HEK293 (cell line): ENCODE data around the gene SAP30.

Experiments
- CTCF ChIA-PET: fragments of 350-600 bp; formaldehyde crosslinking; extraction: SDS; loops from one replicate; lab custom pipeline; 2021; ENCODE audit warnings: antibody characterized with exemption; lab: Yijun Ruan, JAX
- POLR2A ChIA-PET: fragments of 300-600 bp; formaldehyde crosslinking; extraction: SDS; loops from one replicate; lab custom pipeline; 2020; ENCODE audit warnings: antibody characterized with exemption, inconsistent platforms; lab: Yijun Ruan, JAX
- H3K27ac ChIP-seq: fragments of 200-500 bp; sonication (Bioruptor generic); 2 replicates; pipeline ENCODE4 v1.5.1; 2014; ENCODE audit warnings: low read depth, low read length, control low read depth, inconsistent platforms; ENCODE audit errors: extremely low read depth
- H3K36me3 ChIP-seq, 2 experiments: fragments of 200-500 bp in 1 of 2; sonication (Bioruptor generic) in 1 of 2; 1 replicate in 1 of 2; 2 replicates in 1 of 2; pipeline ENCODE4 v1.5.1; 2014 to 2017; ENCODE audit warnings: inconsistent platforms in 2 of 2, low read length in 2 of 2; ENCODE audit not compliant: control insufficient read depth in 2 of 2, insufficient read depth in 1 of 2
- H3K4me1 ChIP-seq: fragments of 200-500 bp; sonication (Bioruptor generic); 2 replicates; pipeline ENCODE4 v1.5.1; 2014; ENCODE audit warnings: mild to moderate bottlenecking, low read length, inconsistent platforms; ENCODE audit not compliant: control insufficient read depth, insufficient read depth
- H3K4me3 ChIP-seq: 2 replicates; pipeline ENCODE4 v1.5.1; 2011; ENCODE audit warnings: low read depth, mild to moderate bottlenecking, control low read depth, low read length, moderate library complexity
- H3K9me3 ChIP-seq: fragments of 200-500 bp; sonication (Bioruptor generic); 2 replicates; pipeline ENCODE4 v1.5.1; 2014; ENCODE audit warnings: low read depth, low read length, inconsistent platforms; ENCODE audit not compliant: control insufficient read depth, insufficient read depth
- KLF7 ChIP-seq: fragments of 450-650 bp; formaldehyde crosslinking; IDR thresholded peaks from 2 replicates; pipeline ENCODE4 v1.5.1; 2016; ENCODE audit warnings: missing biosample characterization, missing genetic modification characterization, borderline replicate concordance
- PRDM10 ChIP-seq: fragments of 450-650 bp; formaldehyde crosslinking; IDR thresholded peaks from 2 replicates; pipeline ENCODE4 v1.5.1; 2016; ENCODE audit warnings: missing biosample characterization, missing genetic modification characterization
- ZIC2 ChIP-seq: fragments of 450-650 bp; formaldehyde crosslinking; IDR thresholded peaks from 2 replicates; pipeline ENCODE4 v1.5.1; 2016; ENCODE audit warnings: missing biosample characterization, missing genetic modification characterization
- ZNF404 ChIP-seq: fragments of 450-650 bp; formaldehyde crosslinking; IDR thresholded peaks from 2 replicates; pipeline ENCODE4 v1.5.1; 2017; ENCODE audit warnings: missing biosample characterization, missing genetic modification characterization
- ZNF433 ChIP-seq: fragments of 450-650 bp; formaldehyde crosslinking; IDR thresholded peaks from 2 replicates; pipeline ENCODE4 v1.5.1; 2016; ENCODE audit warnings: missing biosample characterization, missing genetic modification characterization, low read depth
- ZNF549 ChIP-seq: fragments of 450-650 bp; IDR thresholded peaks from 2 replicates; pipeline ENCODE4 v1.5.1; 2018; ENCODE audit warnings: missing biosample characterization, missing genetic modification characterization, mild to moderate bottlenecking, inconsistent platforms, moderate library complexity
- ZNF580 ChIP-seq: fragments of 450-650 bp; formaldehyde crosslinking; IDR thresholded peaks from 2 replicates; pipeline ENCODE4 v1.5.1; 2016; ENCODE audit warnings: missing biosample characterization, missing genetic modification characterization
- ZNF585B ChIP-seq: fragments of 450-650 bp; formaldehyde crosslinking; IDR thresholded peaks from 2 replicates; pipeline ENCODE4 v1.5.1; 2016; ENCODE audit warnings: missing biosample characterization, missing genetic modification characterization
- ZNF658 ChIP-seq: fragments of 450-650 bp; formaldehyde crosslinking; IDR thresholded peaks from 2 replicates; pipeline ENCODE4; 2016; ENCODE audit warnings: missing biosample characterization, missing genetic modification characterization
- ZNF670 ChIP-seq: fragments of 450-650 bp; formaldehyde crosslinking; IDR thresholded peaks from 2 replicates; pipeline ENCODE4 v1.5.1; 2016; ENCODE audit warnings: missing biosample characterization, missing genetic modification characterization, low read depth
- ZNF677 ChIP-seq: fragments of 450-650 bp; IDR thresholded peaks from 2 replicates; pipeline ENCODE4 v1.5.0; 2018; ENCODE audit warnings: missing biosample characterization, mild to moderate bottlenecking, missing genetic modification characterization, moderate library complexity
- TF ChIP-seq, protein P1 (sequence below): fragments of 450-650 bp; formaldehyde crosslinking; IDR thresholded peaks from 2 replicates; pipeline ENCODE4 v1.5.1; 2016; ENCODE audit warnings: missing biosample characterization, missing genetic modification characterization
- TF ChIP-seq, protein P2 (sequence below): fragments of 450-650 bp; formaldehyde crosslinking; IDR thresholded peaks from 2 replicates; pipeline ENCODE4 v1.5.1; 2016; ENCODE audit warnings: missing biosample characterization, missing genetic modification characterization
- TF ChIP-seq, protein P3 (sequence below): fragments of 450-650 bp; formaldehyde crosslinking; conservative IDR thresholded peaks from 2 replicates; pipeline ENCODE4 v1.5.1; 2016; ENCODE audit warnings: low read depth, missing biosample characterization, missing genetic modification characterization

The SAP30 gene

DNA sequence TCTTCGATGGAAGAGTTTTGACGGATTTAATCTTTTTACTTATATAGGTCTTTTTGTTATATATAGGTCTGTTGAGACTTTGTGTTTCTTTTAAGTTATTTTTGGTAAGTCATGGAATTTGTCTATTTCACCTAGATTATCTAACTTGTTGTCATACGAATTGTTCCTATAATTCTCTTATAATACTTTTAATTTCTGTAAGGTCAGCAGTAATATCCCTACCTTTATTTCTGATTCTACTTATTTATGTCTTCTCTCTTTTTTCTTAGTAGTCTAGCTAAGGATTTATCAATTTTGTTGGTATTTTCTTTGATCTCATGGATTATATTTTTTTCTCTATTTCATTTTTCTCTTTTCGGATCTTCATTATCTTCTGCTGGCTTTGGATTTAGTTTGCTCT, 11.6 kb downstream of the SAP30 start:
- Histone ChIP-seq H3K4me1 (no peaks in the 10 kb centered on the region), H3K4me3 (no peak overlapping the region), H3K27ac (no peak overlapping the region), H3K9me3 (no peaks in the 10 kb centered on the region), H3K36me3 (peaks cover 0 to 3% of the 10 kb centered on the region in 2 experiments; a peak in 1 of 3 replicates)
- TF ChIP-seq PRDM10 = no peak
- TF ChIP-seq ZNF585B = no peak
- TF ChIP-seq KLF7 (tag by site-specific recombination) = no peak
- TF ChIP-seq, protein P1, sequence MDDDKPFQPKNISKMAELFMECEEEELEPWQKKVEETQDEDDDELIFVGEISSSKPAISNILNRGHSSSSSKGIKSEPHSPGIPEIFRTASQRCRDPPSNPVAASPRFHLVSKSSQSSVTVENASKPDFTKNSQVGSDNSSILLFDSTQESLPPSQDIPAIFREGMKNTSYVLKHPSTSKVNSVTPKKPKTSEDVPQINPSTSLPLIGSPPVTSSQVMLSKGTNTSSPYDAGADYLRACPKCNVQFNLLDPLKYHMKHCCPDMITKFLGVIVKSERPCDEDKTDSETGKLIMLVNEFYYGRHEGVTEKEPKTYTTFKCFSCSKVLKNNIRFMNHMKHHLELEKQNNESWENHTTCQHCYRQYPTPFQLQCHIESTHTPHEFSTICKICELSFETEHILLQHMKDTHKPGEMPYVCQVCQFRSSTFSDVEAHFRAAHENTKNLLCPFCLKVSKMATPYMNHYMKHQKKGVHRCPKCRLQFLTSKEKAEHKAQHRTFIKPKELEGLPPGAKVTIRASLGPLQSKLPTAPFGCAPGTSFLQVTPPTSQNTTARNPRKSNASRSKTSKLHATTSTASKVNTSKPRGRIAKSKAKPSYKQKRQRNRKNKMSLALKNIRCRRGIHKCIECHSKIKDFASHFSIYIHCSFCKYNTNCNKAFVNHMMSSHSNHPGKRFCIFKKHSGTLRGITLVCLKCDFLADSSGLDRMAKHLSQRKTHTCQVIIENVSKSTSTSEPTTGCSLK (tag by site-specific recombination) = no peak
- TF ChIP-seq ZNF404 (tag by site-specific recombination) = no peak
- TF ChIP-seq ZNF658 = no peak
- ChIA-PET CTCF (no interaction called here), POLR2A (no interaction called here)

DNA sequence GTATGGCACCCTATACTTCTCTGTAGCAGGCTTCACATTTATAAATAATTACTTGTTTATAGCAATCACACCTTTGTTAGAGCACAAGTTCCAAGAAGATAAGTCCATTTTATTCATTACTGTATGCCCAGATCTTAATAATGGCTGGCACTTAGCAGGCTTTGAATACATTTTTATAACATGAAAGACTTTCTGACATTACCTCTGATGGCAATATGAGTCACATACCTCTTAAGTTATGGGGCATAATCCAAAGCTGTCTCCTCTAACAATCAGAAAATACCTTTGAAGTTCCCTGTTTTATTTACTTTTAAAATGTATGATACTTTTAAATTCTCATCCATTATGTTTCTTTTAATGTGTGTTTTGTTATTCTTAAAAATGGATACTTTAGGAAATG, 16.0 kb downstream of the SAP30 start:
- Histone ChIP-seq H3K9me3 (no peaks in the 10 kb centered on the region), H3K36me3 (no peaks in the 10 kb centered on the region), H3K4me3 (no peak overlapping the region), H3K4me1 (no peaks in the 10 kb centered on the region), H3K27ac (no peak overlapping the region)
- TF ChIP-seq ZNF580 (tag by site-specific recombination) = no peak
- TF ChIP-seq ZNF549 (tag by site-specific recombination) = no peak
- TF ChIP-seq ZNF677 = no peak
- TF ChIP-seq, protein P2, sequence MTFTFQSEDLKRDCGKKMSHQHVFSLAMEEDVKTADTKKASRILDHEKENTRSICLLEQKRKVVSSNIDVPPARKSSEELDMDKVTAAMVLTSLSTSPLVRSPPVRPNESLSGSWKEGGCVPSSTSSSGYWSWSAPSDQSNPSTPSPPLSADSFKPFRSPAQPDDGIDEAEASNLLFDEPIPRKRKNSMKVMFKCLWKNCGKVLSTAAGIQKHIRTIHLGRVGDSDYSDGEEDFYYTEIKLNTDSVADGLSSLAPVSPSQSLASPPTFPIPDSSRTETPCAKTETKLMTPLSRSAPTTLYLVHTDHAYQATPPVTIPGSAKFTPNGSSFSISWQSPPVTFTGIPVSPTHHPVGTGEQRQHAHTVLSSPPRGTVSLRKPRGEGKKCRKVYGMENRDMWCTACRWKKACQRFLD = no peak
- TF ChIP-seq KLF7 (tag by site-specific recombination) = no peak
- TF ChIP-seq, protein P3, sequence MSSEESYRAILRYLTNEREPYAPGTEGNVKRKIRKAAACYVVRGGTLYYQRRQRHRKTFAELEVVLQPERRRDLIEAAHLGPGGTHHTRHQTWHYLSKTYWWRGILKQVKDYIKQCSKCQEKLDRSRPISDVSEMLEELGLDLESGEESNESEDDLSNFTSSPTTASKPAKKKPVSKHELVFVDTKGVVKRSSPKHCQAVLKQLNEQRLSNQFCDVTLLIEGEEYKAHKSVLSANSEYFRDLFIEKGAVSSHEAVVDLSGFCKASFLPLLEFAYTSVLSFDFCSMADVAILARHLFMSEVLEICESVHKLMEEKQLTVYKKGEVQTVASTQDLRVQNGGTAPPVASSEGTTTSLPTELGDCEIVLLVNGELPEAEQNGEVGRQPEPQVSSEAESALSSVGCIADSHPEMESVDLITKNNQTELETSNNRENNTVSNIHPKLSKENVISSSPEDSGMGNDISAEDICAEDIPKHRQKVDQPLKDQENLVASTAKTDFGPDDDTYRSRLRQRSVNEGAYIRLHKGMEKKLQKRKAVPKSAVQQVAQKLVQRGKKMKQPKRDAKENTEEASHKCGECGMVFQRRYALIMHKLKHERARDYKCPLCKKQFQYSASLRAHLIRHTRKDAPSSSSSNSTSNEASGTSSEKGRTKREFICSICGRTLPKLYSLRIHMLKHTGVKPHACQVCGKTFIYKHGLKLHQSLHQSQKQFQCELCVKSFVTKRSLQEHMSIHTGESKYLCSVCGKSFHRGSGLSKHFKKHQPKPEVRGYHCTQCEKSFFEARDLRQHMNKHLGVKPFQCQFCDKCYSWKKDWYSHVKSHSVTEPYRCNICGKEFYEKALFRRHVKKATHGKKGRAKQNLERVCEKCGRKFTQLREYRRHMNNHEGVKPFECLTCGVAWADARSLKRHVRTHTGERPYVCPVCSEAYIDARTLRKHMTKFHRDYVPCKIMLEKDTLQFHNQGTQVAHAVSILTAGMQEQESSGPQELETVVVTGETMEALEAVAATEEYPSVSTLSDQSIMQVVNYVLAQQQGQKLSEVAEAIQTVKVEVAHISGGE (tag by site-specific recombination) = no peak
- TF ChIP-seq ZIC2 (tag by site-specific recombination) = no peak
- no peak for TF ChIP-seq ZNF433
- TF ChIP-seq ZNF670 (tag by site-specific recombination) = no peak
- ChIA-PET POLR2A (no interaction called here), CTCF (no interaction called here)
